Measurements from ENCODE around the gene SFMBT2.

- TF ChIP-seq, protein P1, sequence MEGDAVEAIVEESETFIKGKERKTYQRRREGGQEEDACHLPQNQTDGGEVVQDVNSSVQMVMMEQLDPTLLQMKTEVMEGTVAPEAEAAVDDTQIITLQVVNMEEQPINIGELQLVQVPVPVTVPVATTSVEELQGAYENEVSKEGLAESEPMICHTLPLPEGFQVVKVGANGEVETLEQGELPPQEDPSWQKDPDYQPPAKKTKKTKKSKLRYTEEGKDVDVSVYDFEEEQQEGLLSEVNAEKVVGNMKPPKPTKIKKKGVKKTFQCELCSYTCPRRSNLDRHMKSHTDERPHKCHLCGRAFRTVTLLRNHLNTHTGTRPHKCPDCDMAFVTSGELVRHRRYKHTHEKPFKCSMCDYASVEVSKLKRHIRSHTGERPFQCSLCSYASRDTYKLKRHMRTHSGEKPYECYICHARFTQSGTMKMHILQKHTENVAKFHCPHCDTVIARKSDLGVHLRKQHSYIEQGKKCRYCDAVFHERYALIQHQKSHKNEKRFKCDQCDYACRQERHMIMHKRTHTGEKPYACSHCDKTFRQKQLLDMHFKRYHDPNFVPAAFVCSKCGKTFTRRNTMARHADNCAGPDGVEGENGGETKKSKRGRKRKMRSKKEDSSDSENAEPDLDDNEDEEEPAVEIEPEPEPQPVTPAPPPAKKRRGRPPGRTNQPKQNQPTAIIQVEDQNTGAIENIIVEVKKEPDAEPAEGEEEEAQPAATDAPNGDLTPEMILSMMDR (IDR thresholded peaks at IDR 0.05): no peak
- no peak for TF ChIP-seq POLR2A (IDR thresholded peaks at IDR 0.05)
Measured at GRCh38 chr10:7119325-7120015, 291.4 kb downstream of the SFMBT2 start.
